GM12878 (cell line): ENCODE measurements around the gene ETV6.
"Not testable (repeated sequence)": the region's sequence is repeated elsewhere in the genome, so short reads cannot be mapped to it uniquely, and the experiment has no call there.

Experiments
- ATF2 ChIP-seq: IDR thresholded peaks from 2 replicates; pipeline ENCODE4 v1.6.1; 2012; ENCODE audit warnings: low read length, inconsistent platforms
- CBFB ChIP-seq: IDR thresholded peaks from 2 replicates; pipeline ENCODE4 v1.6.1; 2016; ENCODE audit warnings: antibody characterized with exemption, low read depth
- CBX3 ChIP-seq: fragments of 200-600 bp; sonication (generic); IDR thresholded peaks from 2 replicates; pipeline ENCODE4 v1.6.1; 2016; ENCODE audit warnings: low read depth, borderline replicate concordance
- CHD2 ChIP-seq: IDR thresholded peaks from 2 replicates; pipeline ENCODE4 v1.6.1; 2011; ENCODE audit warnings: low read depth, low read length, improper control_type of control experiment, borderline replicate concordance
- CREB1 ChIP-seq: IDR thresholded peaks from 2 replicates; pipeline ENCODE4 v1.6.1; 2012; ENCODE audit warnings: low read depth, mild to moderate bottlenecking, inconsistent platforms
- CTCF ChIP-seq, 3 experiments: IDR thresholded peaks in 2 of 3; conservative IDR thresholded peaks in 1 of 3; 2 replicates each; pipeline ENCODE4 v1.5.1; 2011; ENCODE audit warnings: low read depth in 3 of 3, low read length in 3 of 3, mild to moderate bottlenecking in 3 of 3, control low read depth in 2 of 3, moderate library complexity in 2 of 3, inconsistent platforms in 1 of 3, mixed read lengths in 1 of 3; ENCODE audit not compliant: control insufficient read depth in 2 of 3, insufficient read depth in 1 of 3; ENCODE audit errors: extremely low read depth in 1 of 3
- EGR1 ChIP-seq, 2 experiments: IDR thresholded peaks; 1 replicate in 1 of 2; 2 replicates in 1 of 2; pipeline ENCODE4 v1.6.1; 2011 to 2012; ENCODE audit warnings: low read depth in 2 of 2, low read length in 2 of 2, borderline replicate concordance in 1 of 2, mild to moderate bottlenecking in 1 of 2, moderate library complexity in 1 of 2
- HDAC6 ChIP-seq: fragments of 200-600 bp; sonication (generic); IDR thresholded peaks from one replicate; pipeline ENCODE4 v1.8.0; 2017; ENCODE audit warnings: antibody characterized with exemption; ENCODE audit not compliant: unreplicated experiment
- POLR2A ChIP-seq: IDR thresholded peaks from 2 replicates; pipeline ENCODE4 v1.6.1; 2011; ENCODE audit warnings: low read depth, mild to moderate bottlenecking, low read length
- SIN3A ChIP-seq: IDR thresholded peaks from 2 replicates; pipeline ENCODE4 v1.6.1; 2012; ENCODE audit warnings: low read depth, low read length, improper control_type of control experiment
- TBL1XR1 ChIP-seq: IDR thresholded peaks from 2 replicates; pipeline ENCODE4 v1.6.1; 2012; ENCODE audit warnings: low read depth, low read length, improper control_type of control experiment
- ZNF274 ChIP-seq: IDR thresholded peaks from one replicate; pipeline ENCODE4 v1.8.0; 2011; ENCODE audit not compliant: insufficient read length, insufficient read depth
- ZNF622 ChIP-seq: fragments of 450-650 bp; IDR thresholded peaks from 2 replicates; pipeline ENCODE4 v1.6.1; 2017; ENCODE audit warnings: mild to moderate bottlenecking, inconsistent platforms
- ZSCAN29 ChIP-seq: fragments of 450-650 bp; IDR thresholded peaks from 2 replicates; pipeline ENCODE4 v1.6.1; 2017; ENCODE audit warnings: mild to moderate bottlenecking, moderate library complexity

DNA sequence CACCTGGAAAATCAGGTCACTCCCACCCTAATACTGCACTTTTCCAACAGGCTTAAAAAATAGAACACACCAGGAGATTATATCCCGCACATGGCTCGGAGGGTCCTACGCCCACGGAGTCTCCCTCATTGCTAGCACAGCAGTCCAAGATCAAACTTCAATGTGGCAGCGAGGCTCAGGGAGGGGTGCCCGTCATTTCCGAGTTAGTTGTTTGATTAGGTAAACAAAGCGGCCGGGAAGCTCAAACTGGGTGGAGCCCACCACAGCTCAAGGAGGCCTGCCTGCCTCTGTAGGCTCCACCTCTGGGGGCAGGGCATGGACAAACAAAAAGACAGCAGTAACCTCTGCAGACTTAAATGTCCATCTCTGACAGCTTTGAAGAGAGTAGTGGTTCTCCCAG lies 259.9 kb downstream of the ETV6 start:
- TF ChIP-seq CHD2; ZSCAN29; CTCF (IDR thresholded peaks at IDR 0.05 in 2 of 3, conservative IDR thresholded peaks at IDR 0.05 in 1 of 3; ENCODE audit: control insufficient read depth in 2 of 3, extremely low read depth in 1 of 3, insufficient read depth in 1 of 3, low read depth in 3 of 3, low read length in 3 of 3); CREB1; ATF2; SIN3A; POLR2A; EGR1 (IDR thresholded peaks at IDR 0.05; ENCODE audit: borderline replicate concordance in 1 of 2, low read depth in 2 of 2, low read length in 2 of 2); ZNF622; ZNF274; TBL1XR1; CBX3; HDAC6; CBFB: not testable (repeated sequence)
